NCI-H748 treated with DMSO at 0.1 percent for 48 hours (cell line): Measurements from ENCODE around the gene LRP11.
A peak's percentile ranks its signal among the peaks of the same experiment; 100 is the strongest.
"Not testable (repeated sequence)": the region's sequence is repeated elsewhere in the genome, so short reads cannot be mapped to it uniquely, and the experiment has no call there.

ENCODE experiments used
- DNase-seq: peaks from one replicate; lab custom pipeline; 2025; lab: John Stamatoyannopoulos, UW

LRP11 gene, protein sequence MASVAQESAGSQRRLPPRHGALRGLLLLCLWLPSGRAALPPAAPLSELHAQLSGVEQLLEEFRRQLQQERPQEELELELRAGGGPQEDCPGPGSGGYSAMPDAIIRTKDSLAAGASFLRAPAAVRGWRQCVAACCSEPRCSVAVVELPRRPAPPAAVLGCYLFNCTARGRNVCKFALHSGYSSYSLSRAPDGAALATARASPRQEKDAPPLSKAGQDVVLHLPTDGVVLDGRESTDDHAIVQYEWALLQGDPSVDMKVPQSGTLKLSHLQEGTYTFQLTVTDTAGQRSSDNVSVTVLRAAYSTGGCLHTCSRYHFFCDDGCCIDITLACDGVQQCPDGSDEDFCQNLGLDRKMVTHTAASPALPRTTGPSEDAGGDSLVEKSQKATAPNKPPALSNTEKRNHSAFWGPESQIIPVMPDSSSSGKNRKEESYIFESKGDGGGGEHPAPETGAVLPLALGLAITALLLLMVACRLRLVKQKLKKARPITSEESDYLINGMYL

DNA sequence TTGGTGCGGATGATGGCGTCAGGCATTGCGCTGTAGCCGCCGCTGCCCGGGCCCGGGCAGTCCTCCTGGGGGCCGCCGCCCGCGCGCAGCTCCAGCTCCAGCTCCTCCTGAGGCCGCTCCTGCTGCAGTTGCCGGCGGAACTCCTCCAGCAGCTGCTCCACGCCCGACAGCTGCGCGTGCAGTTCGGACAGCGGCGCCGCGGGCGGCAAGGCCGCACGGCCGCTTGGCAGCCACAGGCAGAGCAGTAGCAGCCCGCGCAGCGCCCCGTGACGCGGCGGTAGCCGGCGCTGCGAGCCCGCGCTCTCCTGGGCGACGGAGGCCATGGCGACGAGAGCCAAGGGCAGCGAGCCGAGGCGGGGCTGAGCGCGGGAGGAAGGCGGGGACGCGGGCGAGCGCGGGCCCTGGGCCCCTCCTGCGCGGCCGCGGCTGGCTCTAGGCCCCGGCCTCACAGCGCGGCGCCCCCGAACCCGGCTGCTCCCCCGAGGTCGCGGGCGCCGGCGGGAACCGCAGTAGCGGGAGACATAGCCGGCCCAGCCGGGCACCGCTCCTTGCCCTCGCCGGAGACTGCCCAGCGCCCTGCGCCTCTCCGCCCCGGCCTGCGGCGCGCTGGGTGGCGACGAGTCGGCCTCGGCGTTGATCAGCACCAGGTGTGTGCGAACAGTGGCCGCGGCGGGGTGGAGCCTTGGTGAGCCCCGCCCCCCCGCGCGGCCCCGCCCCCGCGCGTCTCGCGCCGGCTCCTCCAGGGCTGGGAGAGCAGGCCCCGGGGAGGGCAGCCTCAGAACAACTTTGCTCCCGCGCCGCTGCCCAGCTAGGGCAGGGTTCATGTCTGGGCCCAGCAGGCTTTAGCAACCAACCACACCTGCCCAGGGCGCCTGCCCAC, at the start of gene LRP11:
Gene LRP11 (minus strand): TSS at position 662 of the 880 bp plus-strand sequence. CDS start 339 bp downstream, at position 323.
- peak; percentile 67 for DNase-seq

DNA sequence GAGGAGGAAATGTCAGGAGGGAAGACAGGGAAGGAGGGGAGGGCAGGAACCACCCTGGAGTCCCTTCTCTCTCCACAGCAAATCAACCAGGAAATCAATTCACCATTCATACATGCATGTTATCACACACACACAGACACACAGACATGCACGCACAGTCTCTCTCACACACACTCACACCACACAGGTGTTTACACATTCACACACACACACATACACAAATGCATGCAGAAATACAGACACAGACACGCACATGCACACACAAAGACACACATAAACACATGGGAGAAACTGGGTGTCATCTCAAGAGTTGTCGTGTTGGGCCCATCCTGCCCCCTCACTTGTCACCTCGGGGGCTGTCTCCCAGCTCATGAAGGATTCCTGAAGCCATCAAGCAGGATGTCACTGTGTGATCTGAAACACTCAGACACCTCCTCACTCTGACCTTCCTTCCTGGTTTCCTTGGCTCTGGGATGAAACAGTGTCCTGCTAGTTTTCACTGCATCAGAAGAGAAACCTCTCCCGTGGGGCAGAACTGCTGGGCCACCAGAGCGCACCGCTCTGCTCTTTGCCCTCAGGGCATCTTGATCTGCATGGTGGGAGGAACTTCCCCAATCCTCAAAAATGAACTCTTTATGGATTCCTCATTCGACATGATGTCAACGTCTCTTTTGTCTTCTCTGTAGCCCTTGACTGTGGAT, 49.5 kb upstream of the LRP11 start:
- no peak for DNase-seq

DNA sequence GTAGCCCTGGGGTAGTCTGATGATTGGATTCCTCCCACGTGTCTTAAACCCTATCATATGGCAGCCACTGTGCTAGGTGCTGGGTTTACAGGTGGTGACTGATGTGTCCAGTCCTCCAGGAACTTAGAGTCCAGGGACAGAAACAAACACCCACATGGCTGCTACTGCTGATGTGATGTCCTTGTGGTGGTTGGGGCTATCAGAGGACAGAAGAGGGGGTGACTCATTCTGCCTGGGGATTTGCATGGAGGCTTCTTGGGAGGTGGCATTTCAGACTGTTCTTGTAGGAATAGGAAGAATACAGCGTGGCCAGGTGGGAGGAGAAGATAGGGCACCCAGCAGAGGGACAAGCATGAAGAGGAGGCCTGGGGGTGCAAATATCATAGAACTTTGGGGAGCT, 48.9 kb upstream of the LRP11 start:
- DNase-seq = no peak

DNA sequence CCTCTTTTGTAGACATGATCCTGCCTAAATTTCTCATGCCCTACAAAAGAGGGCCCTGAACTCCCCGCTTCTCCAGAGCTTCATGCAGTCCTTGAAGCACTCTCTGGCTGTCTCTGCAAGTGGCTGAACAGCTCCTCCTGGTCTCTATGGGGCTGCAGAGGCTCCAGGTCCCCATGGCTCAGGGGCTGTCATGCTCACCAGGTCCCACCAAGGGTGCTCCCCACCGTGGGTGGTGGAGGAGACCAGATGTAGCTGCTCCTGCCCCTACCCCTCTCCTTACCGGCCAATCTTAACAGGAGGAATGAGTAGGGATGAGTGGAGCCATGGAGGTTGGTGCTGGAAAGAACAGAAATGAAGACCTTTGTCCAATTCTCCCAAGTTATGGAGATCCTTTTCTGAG, 48.5 kb upstream of the LRP11 start:
- not testable (repeated sequence) for DNase-seq

DNA sequence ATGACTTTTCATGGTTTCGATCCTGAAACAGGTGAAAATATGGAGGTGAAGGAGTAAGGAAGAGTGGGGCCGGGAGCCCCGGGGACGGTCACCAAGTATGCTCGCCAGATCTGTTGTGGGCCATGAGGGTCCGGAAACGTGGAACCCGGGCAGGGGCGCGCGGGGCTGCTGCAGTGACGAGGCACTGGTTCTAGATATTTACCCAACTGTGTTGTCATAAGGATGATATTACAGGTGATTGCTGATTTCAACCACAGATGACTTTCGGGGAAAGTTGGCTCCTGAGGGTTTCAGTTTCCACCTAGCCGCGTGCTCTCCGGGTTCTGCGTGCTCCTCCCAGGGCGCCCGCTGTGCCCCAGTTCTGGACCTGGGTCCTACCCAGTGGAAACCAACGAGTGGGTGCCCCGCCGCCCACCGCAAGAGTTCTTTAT, 46.6 kb upstream of the LRP11 start:
- DNase-seq = no peak

DNA sequence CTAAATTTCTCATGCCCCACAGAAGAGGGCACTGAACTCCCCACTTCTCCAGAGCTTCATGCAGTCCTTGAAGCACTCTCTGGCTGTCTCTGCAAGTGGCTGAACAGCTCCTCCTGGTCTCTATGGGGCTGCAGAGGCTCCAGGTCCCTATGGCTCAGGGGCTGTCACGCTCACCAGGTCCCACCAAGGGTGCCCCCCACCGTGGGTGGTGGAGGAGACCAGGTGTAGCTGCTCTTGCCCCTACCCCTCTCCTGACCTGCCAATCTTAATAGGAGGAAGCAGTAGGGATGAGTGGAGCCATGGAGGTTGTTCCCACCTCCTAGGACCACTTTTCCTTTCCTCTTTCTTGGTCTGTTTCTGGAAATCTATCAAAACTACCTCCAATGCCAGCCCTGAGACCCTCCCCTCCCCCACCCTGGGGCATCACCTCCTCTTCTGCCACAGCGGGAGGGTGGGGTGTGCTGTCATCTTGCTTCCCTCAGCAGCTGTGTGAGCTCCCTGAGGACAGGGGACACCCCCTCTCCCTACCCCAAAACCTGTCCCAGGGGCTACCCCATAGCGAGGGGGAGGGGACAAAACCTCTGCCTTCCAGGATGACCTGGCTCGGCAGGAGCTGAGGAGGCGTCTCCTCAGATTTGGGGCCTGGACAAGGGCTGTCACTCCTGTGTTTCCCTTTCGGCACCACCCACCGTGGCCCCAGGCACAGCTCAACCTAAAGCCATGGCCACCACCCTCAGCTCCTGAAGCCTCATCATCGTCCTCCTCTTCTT, 45.7 kb upstream of the LRP11 start:
- no peak for DNase-seq

DNA sequence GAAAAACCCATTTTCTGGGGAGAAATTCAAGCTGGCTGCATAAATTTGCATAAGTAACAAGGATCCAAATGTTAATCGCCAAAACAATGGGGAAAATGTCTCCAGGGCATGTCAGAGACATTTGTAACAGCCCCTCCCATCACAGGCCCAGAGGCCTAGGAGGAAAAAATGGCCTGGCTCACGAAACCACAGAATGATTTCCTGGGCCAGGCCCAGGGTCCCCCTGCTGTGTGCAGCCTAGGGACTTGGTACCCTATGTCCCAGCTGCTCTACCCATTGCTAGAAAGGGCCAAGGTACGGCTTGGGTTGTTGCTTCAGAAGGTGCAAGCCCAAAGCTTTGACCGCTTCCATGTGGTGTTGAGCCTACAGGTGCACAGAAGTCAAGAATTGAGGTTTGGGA, 44.3 kb upstream of the LRP11 start:
- not testable (repeated sequence) for DNase-seq

DNA sequence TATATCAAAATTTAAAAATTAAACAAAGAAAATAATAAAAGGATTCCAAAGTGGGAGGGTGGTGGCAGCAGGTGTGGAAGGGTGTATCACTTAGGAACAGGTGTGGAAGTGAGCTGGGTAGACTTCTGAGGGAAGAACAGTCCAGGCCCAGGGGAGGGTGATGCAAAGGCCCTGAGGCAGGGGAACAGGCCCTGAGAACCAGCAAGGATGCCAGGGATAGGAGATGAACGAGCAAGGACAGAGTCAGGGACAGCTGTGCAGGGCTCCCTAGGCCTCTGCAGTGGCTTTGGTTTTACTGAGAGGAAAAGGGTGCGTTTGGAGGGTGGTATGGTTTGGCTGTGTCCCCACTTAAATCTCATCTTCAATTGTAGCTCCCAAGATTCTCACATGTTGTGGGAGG, 43.2 kb upstream of the LRP11 start:
- DNase-seq = no peak

DNA sequence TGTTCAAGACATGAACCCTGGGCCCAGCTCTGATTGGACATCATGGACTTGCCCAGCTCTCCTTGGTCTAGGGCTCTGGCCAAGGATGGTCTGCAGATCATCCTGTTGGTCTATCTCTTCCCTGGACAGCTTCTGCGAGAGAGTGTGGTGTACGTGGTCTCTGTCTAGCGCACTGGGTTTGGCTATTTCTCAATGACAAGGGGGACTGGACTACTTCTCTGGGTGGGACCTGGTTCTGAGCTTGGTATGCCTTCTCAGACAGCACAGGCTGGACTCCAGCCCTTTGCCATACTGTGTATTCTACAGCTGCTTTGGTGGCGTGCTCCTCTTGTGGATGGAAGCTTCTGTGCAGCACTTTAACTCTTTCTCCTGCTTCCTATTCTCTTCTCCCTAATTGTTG, 42.2 kb upstream of the LRP11 start:
- no peak for DNase-seq

DNA sequence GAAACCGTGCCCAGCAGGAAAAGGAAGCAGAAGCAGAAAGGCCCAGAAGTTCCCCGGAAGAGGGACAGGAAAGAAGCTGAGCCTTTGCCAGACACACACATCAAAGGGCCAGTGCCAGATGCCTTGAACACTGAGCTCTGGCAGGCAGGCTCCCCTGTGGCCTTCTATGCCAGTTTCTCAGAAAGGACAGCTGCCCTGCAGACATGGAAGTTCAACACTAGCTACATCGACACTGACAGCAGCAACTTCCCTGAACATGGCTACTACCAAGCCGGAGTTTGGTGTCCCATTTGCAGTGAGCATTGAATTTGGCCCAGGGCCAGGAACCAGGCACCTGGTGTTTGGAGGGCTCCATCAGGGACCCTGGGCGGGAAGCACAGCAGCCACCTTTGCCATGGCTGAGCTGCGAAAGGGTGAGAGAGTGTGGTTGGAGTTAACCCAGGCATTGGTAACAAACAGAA, 41.8 kb upstream of the LRP11 start:
- no peak for DNase-seq

DNA sequence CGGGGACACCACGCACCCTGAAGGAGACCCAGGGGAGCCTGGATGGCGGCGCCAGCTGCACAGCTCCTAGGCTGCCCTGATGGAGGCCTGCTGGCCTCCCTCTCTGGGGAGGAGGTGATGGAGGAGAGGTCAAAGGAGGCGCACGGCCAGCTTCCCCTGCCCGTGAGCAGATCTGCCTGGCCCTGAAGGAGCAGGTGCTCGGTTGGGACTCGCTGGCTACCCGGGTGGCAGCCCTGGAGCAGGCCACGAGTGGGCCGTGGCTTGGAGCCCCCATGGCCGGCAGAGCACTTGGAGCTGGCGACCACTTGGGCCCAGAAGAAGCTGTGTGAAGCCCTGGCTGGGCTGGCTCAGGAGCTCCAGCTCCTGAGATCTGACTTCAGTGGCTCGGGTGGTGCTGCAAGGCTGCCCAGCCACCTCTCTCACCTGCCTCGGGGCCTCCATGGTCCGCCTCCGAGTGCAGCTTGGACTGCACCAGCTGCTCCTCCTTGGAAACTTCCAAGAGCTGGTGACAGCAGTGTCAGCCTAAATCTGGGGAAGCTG, 41.3 kb upstream of the LRP11 start:
- DNase-seq = no peak

DNA sequence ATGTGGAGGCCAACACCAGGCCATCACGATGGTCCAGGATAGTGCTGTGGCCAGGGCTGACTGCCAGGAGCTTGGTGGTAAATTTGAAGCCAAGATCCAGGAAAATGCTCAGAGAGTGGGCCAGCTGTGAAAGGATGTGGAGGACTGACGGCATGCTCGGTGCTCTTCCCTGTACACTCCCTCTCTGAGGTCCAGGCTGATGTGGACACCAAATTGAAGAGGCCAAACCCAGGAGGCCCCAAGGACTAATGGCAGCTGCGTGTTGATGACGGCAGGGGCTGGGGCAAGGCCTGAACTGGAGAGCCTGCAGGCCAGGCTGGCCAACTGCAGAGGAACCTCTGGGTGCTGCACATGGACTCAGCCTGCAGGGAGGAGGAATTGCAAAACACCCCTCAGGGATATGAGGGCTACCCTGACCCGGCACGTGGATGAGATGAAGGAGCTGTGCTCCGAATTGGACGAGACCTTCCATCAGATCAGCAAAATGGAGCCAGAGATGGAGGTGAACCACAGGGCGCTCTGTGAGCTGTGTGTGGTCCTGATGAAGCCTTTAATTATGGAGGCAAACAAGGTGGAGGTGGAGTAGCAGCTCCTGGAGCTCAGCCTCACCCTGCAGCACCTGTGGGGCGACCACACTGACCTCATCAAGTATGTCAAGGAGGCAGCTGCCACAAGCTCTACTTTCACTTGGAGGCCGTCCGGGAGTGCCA, 40.7 kb upstream of the LRP11 start:
- DNase-seq = no peak

DNA sequence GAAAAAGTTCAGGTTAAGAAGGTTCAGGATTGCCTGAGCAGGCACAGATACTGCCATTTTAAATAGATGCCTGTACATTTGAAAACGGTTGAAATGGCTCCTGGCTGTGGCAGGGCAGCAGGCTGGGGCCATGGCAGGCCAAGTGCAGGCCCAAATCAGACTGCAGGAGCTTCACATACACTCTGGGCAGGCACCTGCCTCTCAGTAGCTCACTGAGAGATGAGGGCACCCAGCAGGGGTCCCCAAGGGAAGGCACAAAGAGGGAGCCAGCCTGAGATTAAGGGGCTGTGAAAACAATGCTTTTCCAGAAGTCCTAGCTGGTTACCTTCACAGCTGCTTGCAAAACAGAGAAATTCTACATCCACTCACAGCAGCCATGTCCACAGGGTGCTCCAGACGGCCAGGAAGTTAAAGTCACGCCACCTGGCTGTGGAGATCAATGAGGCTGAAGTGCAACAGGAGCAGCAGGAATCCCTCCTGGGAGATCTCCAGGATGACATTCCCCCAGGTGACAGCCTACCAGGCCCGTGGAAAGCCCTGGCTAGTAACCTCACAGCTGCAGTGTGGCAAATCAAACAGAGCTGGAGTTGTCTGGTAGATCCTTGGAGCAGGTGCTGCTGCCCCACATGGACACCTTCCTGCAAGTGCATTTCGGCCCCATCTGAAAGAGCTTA, 39.9 kb upstream of the LRP11 start:
- no peak for DNase-seq

DNA sequence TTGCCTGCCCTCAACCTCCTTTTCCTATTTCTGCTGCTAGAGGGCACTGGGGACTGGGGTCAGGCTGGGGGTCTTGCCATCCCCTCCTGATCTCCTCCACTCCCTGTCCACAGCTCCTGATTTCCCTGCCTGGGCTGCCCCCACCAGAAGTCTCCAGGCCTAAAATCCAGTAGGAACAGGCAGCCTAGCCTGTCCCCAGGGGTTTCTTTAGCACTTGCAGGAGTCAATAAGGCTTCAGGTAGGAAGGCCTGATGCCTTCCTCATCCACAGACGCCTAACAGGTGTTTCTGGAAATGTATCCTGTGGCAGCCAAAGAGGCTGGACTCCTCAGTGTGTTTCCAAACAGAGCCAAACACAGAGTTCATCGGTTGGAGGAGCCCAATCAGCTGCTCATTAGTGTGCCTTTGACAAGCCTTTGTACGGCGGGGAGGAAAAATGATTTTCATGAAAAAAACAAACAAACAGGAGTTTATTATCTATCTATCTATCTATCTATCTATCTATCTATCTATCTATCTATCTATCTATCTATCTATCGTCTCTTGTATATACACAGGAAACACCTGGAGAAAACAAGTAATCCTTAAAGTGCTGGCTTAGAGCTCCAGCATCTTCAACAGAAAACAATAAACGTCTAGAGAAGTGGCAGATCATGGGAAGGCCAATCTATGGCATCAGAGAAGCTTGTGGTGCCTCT, 37.4 kb upstream of the LRP11 start:
- DNase-seq = no peak

DNA sequence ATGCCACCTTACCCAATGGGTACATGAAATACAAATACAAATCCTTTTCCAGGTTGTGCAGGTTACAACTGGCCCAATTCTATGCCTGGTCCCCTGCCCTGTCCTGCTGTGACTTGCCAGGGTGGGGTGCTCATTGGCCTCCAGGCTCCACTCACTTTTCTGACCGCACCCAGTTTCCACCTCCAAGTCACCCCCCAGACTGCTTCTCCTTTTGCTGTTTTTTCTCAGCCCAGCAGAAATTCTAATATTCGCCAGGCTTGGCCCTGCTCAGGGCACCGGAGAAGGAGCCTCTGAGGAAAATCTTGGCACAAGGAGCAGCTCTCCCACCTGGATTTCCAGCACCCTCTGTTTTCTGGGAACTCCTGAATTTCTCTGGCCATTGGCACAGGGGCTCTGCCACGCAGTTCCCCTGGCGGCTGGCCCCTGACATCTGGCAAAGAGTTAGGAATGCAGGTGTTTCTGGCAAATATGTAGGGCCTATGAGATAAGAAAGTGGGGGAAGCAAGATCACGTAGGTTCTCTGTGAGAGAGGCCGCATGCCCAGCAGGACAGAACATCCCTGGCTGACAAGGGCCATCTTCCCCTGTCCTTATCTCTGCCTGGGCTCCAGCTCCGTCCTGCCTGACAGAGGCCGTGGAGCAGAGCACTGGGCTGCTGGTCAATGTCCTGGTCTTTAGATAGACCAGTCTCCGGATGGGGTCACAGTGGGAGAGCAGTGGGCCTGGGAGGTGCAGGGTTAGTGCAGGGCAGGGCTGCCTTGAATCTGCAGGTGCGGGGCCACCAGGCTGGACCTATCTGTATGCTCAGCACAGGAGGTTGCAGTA, 36.7 kb upstream of the LRP11 start:
- DNase-seq = no peak

DNA sequence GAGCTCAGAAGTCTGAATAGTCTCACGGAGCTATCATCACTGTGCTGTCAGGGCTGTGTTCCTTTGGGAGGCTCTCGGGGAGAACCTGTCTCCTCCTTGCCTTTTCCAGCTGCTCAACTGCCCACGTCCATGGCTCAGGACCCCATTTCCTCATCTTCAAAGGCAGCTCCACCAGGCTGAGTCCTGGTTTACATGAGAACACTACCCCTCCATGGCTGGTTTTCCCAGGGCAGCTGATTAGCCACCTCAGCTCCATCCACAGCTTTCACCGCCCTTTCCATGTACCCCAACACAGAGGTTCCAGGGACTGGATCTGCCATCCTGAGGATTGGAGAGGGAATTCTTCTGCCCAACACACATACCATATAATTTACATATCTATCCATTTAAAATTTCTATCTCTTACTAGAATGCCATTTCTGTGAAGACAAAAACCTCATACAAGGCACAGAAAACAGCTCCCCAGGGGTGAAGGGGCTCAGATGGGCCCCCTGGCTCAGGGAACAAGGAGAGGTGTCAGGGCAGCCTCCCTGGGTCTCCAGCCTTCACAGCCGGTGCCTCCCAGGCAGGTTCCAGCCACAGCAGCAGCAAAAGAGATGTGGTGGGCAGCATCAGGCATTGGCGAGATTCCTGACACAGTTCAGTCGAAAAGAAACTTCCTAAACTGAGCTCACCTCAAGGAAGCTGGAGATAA, 35.9 kb upstream of the LRP11 start:
- DNase-seq = no peak

DNA sequence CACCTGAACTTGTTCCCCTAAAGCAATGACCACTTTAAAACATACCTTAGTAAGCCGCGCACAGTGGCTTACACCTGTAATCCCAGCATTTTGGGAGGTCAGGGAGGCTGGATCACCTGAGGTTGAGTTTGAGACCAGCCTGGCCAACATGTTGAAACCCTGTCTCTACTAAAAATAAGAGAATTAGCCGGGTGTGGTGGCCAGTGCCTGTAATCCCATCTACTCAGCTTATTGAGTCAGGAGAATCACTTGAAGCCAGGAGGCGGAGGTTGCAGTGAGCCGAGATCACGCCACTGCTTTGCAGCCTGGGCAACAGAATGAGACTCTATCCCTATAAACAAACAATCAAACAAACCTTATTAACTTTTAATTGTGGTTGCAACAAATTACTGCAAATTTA, 35.3 kb upstream of the LRP11 start:
- no peak for DNase-seq

DNA sequence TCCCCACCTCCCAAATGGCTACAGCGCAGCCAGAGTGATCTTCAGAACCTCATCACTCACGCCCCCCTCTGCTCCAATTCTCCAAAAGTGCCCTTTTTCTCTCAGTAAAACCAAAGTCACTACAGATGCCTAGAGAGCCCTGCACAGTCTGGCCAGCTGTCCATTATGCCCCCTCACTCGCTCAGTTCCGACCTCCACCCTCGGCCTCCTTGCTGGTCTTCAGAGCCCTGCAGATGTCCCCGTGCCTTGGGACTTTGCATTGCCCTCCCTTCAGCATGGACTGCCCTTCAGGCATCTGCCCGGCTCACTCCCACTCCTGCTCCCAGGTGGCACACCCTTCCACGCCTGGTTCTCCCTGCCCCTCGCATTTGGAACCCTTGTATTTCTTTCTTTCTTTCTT, 34.8 kb upstream of the LRP11 start:
- no peak for DNase-seq
